ENCODE results near the gene WWC2.

- TF ChIP-seq CTCF (IDR thresholded peaks at IDR 0.05) (no peak), POLR2A (IDR thresholded peaks at IDR 0.05) (no peak)
Observed at GRCh38 chr4:183318656-183319055, 219.6 kb downstream of the WWC2 start.

Measured in Peyer's patch (tissue), 4 donors.